ENCODE results near the gene MBOAT1.

MBOAT1 gene

GRCh38 chr6:20095436-20095835 lies 116.8 kb downstream of the MBOAT1 start:
- FAIRE-seq, result no peak

- FAIRE-seq, result peak; percentile 97
Measured at GRCh38 chr6:20092071-20092566, 120.2 kb downstream of the MBOAT1 start.

GRCh38 chr6:20086992-20087391 lies 125.3 kb downstream of the MBOAT1 start:
- no peak for FAIRE-seq

DNA sequence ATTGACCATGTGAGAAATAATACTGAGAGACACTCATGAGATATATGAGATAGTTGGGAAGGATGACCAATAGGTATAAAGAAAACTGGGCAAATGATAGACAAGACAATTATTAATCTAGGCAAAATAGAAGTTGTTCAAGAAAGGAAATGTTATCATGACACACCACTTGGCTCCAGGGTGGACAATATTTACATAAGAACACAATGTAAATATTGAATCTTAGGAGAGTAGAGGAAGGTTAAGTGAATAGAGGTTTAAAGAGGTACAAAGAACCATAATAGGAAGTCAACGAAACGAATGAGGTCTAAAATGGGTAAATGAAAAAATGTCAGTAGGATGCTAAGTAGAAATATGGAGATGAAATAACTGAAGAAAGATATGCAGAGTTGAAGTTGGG lies 126.5 kb downstream of the MBOAT1 start:
- FAIRE-seq, result no peak

- FAIRE-seq, result no peak
Measured at GRCh38 chr6:20084411-20084810, 127.9 kb downstream of the MBOAT1 start.

- no peak for FAIRE-seq
Measured at GRCh38 chr6:20071998-20072397, 140.3 kb downstream of the MBOAT1 start.

DNA sequence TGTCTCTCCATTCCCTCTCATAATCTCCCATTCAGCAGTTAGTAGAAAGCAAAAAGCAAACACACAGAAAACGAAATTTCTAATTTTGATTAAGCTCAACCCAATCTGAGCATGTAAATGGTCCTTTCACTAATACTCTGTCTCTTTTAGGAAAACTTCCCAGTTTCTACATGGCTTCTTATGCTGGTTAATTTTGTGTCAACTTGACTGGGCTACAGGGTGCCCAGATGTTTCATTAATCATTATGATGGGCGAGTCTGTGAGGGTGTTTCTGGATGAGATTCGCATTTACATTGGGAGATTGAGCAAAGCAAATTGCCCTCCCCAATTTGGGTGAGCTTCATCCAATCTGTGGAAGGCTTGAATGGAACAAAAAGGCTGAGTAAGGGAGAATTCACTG lies 142.2 kb downstream of the MBOAT1 start:
- FAIRE-seq, result no peak

DNA sequence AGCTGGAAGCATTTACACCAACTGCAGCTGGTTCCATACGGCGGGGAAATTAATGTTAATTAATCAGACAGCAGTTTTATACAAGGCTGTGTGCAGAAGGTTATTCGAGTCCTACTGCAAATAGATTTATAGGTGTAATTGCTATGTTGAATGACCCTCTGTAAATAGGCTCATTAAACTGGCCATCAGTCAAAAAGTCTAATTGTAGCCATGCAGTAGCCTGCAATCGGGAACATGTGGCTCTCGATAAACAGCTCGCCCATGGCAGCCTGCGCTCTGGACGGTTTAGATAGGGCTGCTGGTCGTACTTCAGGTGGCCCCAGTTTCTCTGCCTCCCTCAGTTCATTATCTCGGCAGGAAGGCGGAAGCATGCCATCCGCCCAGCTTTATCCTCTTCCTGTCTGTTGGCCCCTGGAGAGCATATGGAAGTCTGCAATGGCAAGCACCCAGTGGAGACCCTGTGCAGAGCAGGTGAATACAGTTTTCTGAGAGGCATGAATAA lies 143.2 kb downstream of the MBOAT1 start:
- FAIRE-seq, result no peak

- no peak for FAIRE-seq
Measured at GRCh38 chr6:20068421-20068988, 143.8 kb downstream of the MBOAT1 start.

- no peak for FAIRE-seq
Measured at GRCh38 chr6:20061952-20062351, 150.3 kb downstream of the MBOAT1 start.

GRCh38 chr6:20060252-20060651 lies 152.0 kb downstream of the MBOAT1 start:
- no peak for FAIRE-seq

DNA sequence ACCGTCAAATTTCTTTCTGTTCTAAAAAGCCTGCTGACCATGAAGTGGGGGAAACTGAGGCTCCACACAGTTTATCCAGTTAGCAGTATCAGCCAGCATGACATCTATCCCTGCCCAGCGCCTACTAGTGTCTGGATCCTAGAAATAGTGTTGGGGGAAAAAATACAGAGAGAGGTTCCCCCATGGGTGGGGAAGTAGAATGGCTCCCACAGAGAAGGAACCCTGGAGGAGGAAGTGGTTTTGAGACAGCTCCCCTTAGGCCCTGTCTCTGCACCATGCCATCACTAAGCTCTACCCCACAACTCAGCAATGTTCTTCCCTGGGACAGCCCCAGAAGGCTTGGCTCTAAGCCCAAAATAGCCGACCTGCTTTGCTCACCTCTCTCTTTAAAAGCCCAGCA lies 153.4 kb downstream of the MBOAT1 start:
- no peak for FAIRE-seq

DNA sequence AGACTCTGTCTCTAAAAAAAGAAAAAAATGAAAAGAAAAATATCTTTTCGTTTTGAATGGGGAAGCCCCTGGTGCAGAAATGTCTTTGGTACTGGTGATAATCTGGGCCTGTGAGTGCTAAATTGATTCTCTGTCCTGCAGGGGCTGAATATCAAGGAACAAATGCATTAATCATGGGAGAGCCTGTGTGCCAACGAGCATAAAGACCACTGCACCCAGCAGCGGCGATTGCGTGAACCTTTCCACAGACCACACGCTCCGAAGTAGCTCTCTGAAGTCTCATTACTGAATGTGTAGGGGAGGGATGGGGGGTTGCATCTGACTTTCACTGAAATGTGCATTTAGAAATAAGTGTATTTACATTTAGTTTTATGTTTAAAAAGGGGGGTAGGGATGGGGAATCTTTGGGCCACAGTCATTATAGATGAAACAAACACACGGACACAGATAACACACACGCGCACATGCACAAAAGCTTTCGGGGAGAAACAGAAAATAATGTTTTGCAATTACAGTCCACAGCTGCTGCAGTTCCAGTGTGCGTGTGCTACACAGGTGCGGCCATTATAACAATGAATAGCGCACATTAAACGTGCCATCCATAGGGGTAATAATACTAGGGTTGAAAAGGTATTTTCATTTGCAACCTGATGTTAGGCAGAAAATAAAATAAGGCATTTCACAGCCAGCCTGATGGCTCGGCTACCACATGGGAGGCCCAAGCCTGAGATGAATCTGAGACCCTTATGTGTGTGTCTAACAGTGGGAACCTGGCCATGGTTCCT lies 154.0 kb downstream of the MBOAT1 start:
- no peak for FAIRE-seq

- FAIRE-seq, result peak; percentile 79
Measured at GRCh38 chr6:20056350-20056992, 155.8 kb downstream of the MBOAT1 start.

GRCh38 chr6:20055916-20056315 lies 156.4 kb downstream of the MBOAT1 start:
- FAIRE-seq, result no peak
